Body of pancreas (tissue), 4 donors: ENCODE measurements around the gene ARMC3. TPM values are rescaled to one million over a fixed set of nuclear protein-coding genes. Genes with fewer than 3 reads are reported as not detected.
"Not testable (repeated sequence)": the region's sequence is repeated elsewhere in the genome, so short reads cannot be mapped to it uniquely, and the experiment has no call there.

Experiments
- ATAC-seq: fragments of 150-250 bp; one replicate; pipeline ENCODE4 v1.9.1; 2016
- DNase-seq, 4 donors: peaks; one replicate each; pipeline ENCODE4 v3.0.0-alpha.2; 2019
- H3K27ac ChIP-seq, 4 donors: fragments of 200-600 bp; sonication (generic); 1 replicate in 3 of 4; 2 replicates in 1 of 4; pipeline versions ENCODE4 v1.5.1 to v1.6.1; 2016 to 2019; ENCODE audit warnings: mild to moderate bottlenecking in 1 of 4, mixed read lengths in 1 of 4, moderate library complexity in 1 of 4
- H3K27me3 ChIP-seq, 2 donors: fragments of 200-600 bp; sonication (generic); one replicate each; pipeline ENCODE4 v1.6.0; 2016; ENCODE audit warnings: mild to moderate bottlenecking in 1 of 2
- H3K36me3 ChIP-seq, 2 donors: fragments of 200-600 bp; sonication (generic); replicated peaks in 1 of 2; 2 replicates each; pipeline ENCODE4 v1.5.1; 2016; ENCODE audit warnings: low read depth in 2 of 2; ENCODE audit not compliant: insufficient read depth in 1 of 2
- H3K4me1 ChIP-seq: fragments of 200-600 bp; sonication (generic); one replicate; pipeline ENCODE4 v1.6.0; 2016
- H3K4me3 ChIP-seq, 2 donors: fragments of 200-600 bp; sonication (generic); 1 replicate in 1 of 2; 2 replicates in 1 of 2; pipeline ENCODE4 v1.5.1; 2016 to 2019
- H3K9me3 ChIP-seq, 3 donors: fragments of 200-600 bp; sonication (generic); 1 replicate in 2 of 3; 2 replicates in 1 of 3; pipeline ENCODE4 v1.5.1; 2016
- CTCF ChIP-seq, 7 experiments: fragments of 450-650 bp in 4 of 7; fragments of 200-600 bp in 3 of 7; sonication (generic) in 3 of 7; IDR thresholded peaks; one replicate each; pipeline ENCODE4 v1.5.1; 2016 to 2019; ENCODE audit warnings: antibody characterized with exemption in 7 of 7
- POLR2A ChIP-seq, 3 donors: fragments of 450-650 bp; IDR thresholded peaks; one replicate each; pipeline ENCODE4 v1.6.1; 2016; ENCODE audit warnings: antibody characterized with exemption in 3 of 3, mild to moderate bottlenecking in 2 of 3
- WGBS, 2 donors: methylation state at CpG; one replicate each; pipeline ENCODE4 v1.1.5; 2017; 5-methylcytosine and 5-hydroxymethylcytosine counted together
- intact Hi-C: fragments of 100-400 bp; cut with DNase I; formaldehyde crosslinking; loops from one replicate; pipeline ENCODE4 v1.15.1; 2023
- total RNA-seq, 2 donors: library from RNA; depleted of rRNA; stranded (reverse); fragments of >200 nt; gene quantifications; one replicate each; pipeline ENCODE4 v1.1.0, GENCODE V29; 2016

Gene ARMC3
- total RNA-seq, 2 donors from 2014 or later, result 0.33 to 0.52 TPM

GRCh38 chr10:22903694-22904093 is 24.2 kb upstream of the ARMC3 start:
- Histone ChIP-seq H3K36me3 (no peaks in the 10 kb centered on the region), H3K4me1 (no peaks in the 10 kb centered on the region), H3K27ac (no peak overlapping the region), H3K27me3 (no peaks in the 10 kb centered on the region), H3K4me3 (no peak overlapping the region), H3K9me3 (peaks cover 0 to under 1% (median 0%) of the 10 kb centered on the region in 3 donors)
- DNase-seq (no peak), ATAC-seq (no peak)
- WGBS, 2 donors, result 89 to 100% methylated on average over 1 of the region's 1 CpG
- TF ChIP-seq CTCF (IDR thresholded peaks at IDR 0.05), result no peak
- no peak for TF ChIP-seq POLR2A (IDR thresholded peaks at IDR 0.05)
- intact Hi-C loops, result no loop called here

- no peak for DNase-seq
- ATAC-seq, result no peak
- TF ChIP-seq POLR2A (IDR thresholded peaks at IDR 0.05) (no peak), CTCF (IDR thresholded peaks at IDR 0.05) (no peak)
Observed at GRCh38 chr10:22906767-22907166, 21.1 kb upstream of the ARMC3 start.

GRCh38 chr10:22908837-22909236 is 19.0 kb upstream of the ARMC3 start:
- Histone ChIP-seq H3K9me3 (peaks cover 0 to 7% (median 0%) of the 10 kb centered on the region in 3 donors), H3K27me3 (no peaks in the 10 kb centered on the region), H3K27ac (no peak overlapping the region), H3K36me3 (no peaks in the 10 kb centered on the region), H3K4me3 (no peak overlapping the region), H3K4me1 (peaks cover 14% of the 10 kb centered on the region)
- 90 to 100% methylated on average over 1 of the region's 1 CpG for WGBS, 2 donors
- DNase-seq (no peak), ATAC-seq (no peak)
- TF ChIP-seq POLR2A (IDR thresholded peaks at IDR 0.05) (no peak), CTCF (IDR thresholded peaks at IDR 0.05) (no peak)
- intact Hi-C loops, result no loop called here

More at GRCh38 chr10:22906767-22907166, 21.1 kb upstream of the ARMC3 start:
- WGBS, 2 donors, result 89 to 95% methylated on average over 2 of the region's 2 CpGs
- Histone ChIP-seq H3K27me3 (no peaks in the 10 kb centered on the region), H3K4me3 (no peak overlapping the region), H3K36me3 (no peaks in the 10 kb centered on the region), H3K4me1 (no peaks in the 10 kb centered on the region), H3K27ac (no peak overlapping the region), H3K9me3 (peaks cover 0 to 7% (median 0%) of the 10 kb centered on the region in 3 donors)
- intact Hi-C loops, result no loop called here

GRCh38 chr10:22909673-22910072 is 18.2 kb upstream of the ARMC3 start:
- DNase-seq, H3K9me3 ChIP-seq, H3K27me3 ChIP-seq, H3K27ac ChIP-seq, H3K36me3 ChIP-seq, intact Hi-C loops, ATAC-seq, H3K4me3 ChIP-seq: not testable (repeated sequence)
- H3K4me1 ChIP-seq, result peaks cover 14% of the 10 kb centered on the region
- WGBS, 2 donors, result 100% methylated on average over 1 of the region's 1 CpG

GRCh38 chr10:22911067-22911466 is 16.8 kb upstream of the ARMC3 start:
- no peak for ATAC-seq
- Histone ChIP-seq H3K27me3 (no peaks in the 10 kb centered on the region), H3K4me1 (peaks cover 14% of the 10 kb centered on the region), H3K4me3 (no peak overlapping the region), H3K36me3 (no peaks in the 10 kb centered on the region), H3K9me3 (peaks cover 0 to 7% (median 0%) of the 10 kb centered on the region in 3 donors), H3K27ac (no peak overlapping the region)
- intact Hi-C loops, result no loop called here
- TF ChIP-seq CTCF (IDR thresholded peaks at IDR 0.05), result no peak
- TF ChIP-seq POLR2A (IDR thresholded peaks at IDR 0.05), result no peak
- 94 to 95% methylated on average over 1 of the region's 1 CpG for WGBS, 2 donors
- no peak for DNase-seq
